Loucy (cell line): ENCODE data around the gene HCFC1.

Experiments used
- CTCF ChIP-seq: fragments of 200-600 bp; sonication (generic); conservative IDR thresholded peaks from 2 replicates; pipeline ENCODE4 v1.5.1; 2014; ENCODE audit warnings: mild to moderate bottlenecking, antibody characterized with exemption, low read length
- EZH2phosphoT487 ChIP-seq: fragments of 200-600 bp; IDR thresholded peaks from 2 replicates; pipeline ENCODE4 v1.6.1; 2018; ENCODE audit warnings: antibody characterized with exemption, mild to moderate bottlenecking, moderate library complexity, borderline replicate concordance

- TF ChIP-seq CTCF (no peak), EZH2phosphoT487 (no peak)
These were observed 11.5 kb downstream of the HCFC1 start for GRCh38 chrX:153960077-153960476.
